Cardiac muscle cell (in vitro differentiated cells and primary cell): ENCODE data around the gene TDP1. TPM values are rescaled to one million over a fixed set of nuclear protein-coding genes. Genes with fewer than 3 reads are reported as not detected.

ENCODE experiments used
- DNase-seq, 2 donors: peaks; one replicate each; pipeline versions ENCODE4 v3.0.0 to v3.0.0-alpha.2; 2010 to 2017; ENCODE audit warnings: low read depth in 1 of 2, low spot score in 1 of 2
- H3K27ac ChIP-seq: fragments of 200-600 bp; sonication (generic); 2 replicates; pipeline ENCODE4 v1.5.1; 2016
- H3K27me3 ChIP-seq: fragments of 200-600 bp; sonication (generic); 2 replicates; pipeline ENCODE4 v1.6.0; 2016; ENCODE audit warnings: control low read depth
- H3K36me3 ChIP-seq: fragments of 200-600 bp; sonication (generic); 2 replicates; pipeline ENCODE4 v1.5.1; 2016; ENCODE audit warnings: control low read depth
- H3K4me1 ChIP-seq: fragments of 200-600 bp; sonication (generic); 2 replicates; pipeline ENCODE4 v1.8.1; 2017; ENCODE audit warnings: low read depth, mild to moderate bottlenecking, mixed run types
- H3K4me3 ChIP-seq: fragments of 200-600 bp; sonication (generic); 2 replicates; pipeline ENCODE4 v1.5.1; 2016; ENCODE audit warnings: mild to moderate bottlenecking
- H3K9me3 ChIP-seq: fragments of 200-600 bp; sonication (generic); 2 replicates; pipeline ENCODE4 v1.5.1; 2017; ENCODE audit warnings: low read depth, mild to moderate bottlenecking, control low read depth
- polyA plus RNA-seq: library from polyadenylated mRNA; unstranded; fragments of >200 nt; fragmentation: Nextera tagmentation; extraction: Ambion mirVana; gene quantifications from 2 replicates; pipeline ENCODE4 v1.2.1, GENCODE V29; 2016
- total RNA-seq: library from RNA; depleted of rRNA; stranded (reverse); fragments of >200 nt; gene quantifications from 2 replicates; pipeline ENCODE4 v1.2.3, GENCODE V29; 2016
- TF ChIP-seq, protein P1 (sequence below): IDR thresholded peaks from 2 replicates; pipeline ENCODE4 v1.5.1; 2012; ENCODE audit warnings: low read depth, mild to moderate bottlenecking, low read length

Gene TDP1
- total and polyA plus RNA-seq, 2 experiments from 2014 or later, result 26.6 to 35.0 TPM

DNA sequence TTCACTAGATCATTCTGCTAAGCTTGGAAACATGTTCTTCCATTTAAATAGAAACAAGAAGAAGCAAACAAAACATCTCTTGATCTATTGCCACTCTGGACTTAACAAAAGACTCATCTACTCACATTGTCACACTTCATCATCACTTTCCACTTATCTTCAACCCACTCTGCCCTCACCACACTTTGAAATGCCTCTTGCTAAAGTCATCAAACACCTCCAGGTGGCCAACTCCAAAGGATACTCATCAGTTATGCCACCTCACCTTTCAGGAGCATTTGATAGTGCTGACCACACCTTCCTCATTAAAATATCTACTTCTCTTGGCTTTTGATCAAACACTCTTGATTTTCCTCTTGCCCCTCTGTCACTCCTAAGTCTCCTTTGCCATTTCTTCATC lies 8.4 kb upstream of the TDP1 start:
- no peak overlapping the region for H3K4me3 ChIP-seq
- H3K9me3 ChIP-seq, result no peaks in the 10 kb centered on the region
- TF ChIP-seq, protein P1, sequence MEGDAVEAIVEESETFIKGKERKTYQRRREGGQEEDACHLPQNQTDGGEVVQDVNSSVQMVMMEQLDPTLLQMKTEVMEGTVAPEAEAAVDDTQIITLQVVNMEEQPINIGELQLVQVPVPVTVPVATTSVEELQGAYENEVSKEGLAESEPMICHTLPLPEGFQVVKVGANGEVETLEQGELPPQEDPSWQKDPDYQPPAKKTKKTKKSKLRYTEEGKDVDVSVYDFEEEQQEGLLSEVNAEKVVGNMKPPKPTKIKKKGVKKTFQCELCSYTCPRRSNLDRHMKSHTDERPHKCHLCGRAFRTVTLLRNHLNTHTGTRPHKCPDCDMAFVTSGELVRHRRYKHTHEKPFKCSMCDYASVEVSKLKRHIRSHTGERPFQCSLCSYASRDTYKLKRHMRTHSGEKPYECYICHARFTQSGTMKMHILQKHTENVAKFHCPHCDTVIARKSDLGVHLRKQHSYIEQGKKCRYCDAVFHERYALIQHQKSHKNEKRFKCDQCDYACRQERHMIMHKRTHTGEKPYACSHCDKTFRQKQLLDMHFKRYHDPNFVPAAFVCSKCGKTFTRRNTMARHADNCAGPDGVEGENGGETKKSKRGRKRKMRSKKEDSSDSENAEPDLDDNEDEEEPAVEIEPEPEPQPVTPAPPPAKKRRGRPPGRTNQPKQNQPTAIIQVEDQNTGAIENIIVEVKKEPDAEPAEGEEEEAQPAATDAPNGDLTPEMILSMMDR, result no peak
- no peaks in the 10 kb centered on the region for H3K4me1 ChIP-seq
- H3K27me3 ChIP-seq, result no peaks in the 10 kb centered on the region
- no peak for DNase-seq
- no peak overlapping the region for H3K27ac ChIP-seq
- no peaks in the 10 kb centered on the region for H3K36me3 ChIP-seq

DNA sequence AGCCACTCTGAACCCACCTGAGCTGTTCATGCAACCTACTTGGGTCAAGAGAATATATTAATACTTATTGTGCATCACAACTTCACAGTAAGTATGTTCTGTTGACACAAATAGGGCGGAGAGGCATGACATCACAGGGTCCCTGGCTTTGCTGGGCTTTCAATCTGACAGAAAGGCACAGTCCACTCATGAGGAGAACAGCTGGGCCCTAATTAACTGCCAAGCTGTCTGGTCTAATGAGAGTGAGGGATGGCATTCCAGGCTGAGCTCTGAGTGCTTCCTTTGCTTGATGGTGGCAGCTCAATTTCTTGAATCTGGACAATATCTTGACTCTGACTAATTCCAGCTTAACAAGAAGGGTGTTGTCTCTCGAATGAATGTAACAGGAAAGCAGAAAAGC lies 3.2 kb upstream of the TDP1 start:
- Histone ChIP-seq H3K36me3 (no peaks in the 10 kb centered on the region), H3K4me1 (peaks cover 15% of the 10 kb centered on the region), H3K27me3 (no peaks in the 10 kb centered on the region), H3K4me3 (no peak overlapping the region), H3K9me3 (no peaks in the 10 kb centered on the region), H3K27ac (no peak overlapping the region)
- no peak for DNase-seq
- TF ChIP-seq, protein P1, result no peak

DNA sequence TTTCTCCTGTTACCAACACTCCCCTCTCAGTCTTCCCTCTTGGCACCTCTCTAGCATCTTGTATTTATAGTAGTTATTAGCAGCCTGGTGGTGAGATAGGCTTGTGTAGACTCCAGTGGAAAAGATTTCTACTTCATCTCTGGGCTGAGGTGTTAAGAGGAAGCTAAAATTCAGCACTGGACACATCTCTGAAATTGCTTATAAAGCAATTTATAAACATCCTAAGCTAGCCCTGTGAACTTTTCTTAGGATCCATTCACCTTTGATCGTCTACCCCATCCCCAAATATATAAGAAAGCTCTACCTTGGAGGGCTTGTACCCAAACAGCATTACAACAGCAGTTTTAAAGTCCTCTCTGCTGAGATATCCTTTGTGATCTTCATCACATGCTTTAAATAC lies 2.1 kb upstream of the TDP1 start:
- TF ChIP-seq, protein P1, result no peak
- H3K27me3 ChIP-seq, result no peaks in the 10 kb centered on the region
- H3K4me3 ChIP-seq, result peak overlapping the region; percentile 49
- H3K4me1 ChIP-seq, result peaks cover 15% of the 10 kb centered on the region
- H3K27ac ChIP-seq, result peak overlapping the region; percentile 46
- no peaks in the 10 kb centered on the region for H3K9me3 ChIP-seq
- no peak for DNase-seq
- no peaks in the 10 kb centered on the region for H3K36me3 ChIP-seq

DNA sequence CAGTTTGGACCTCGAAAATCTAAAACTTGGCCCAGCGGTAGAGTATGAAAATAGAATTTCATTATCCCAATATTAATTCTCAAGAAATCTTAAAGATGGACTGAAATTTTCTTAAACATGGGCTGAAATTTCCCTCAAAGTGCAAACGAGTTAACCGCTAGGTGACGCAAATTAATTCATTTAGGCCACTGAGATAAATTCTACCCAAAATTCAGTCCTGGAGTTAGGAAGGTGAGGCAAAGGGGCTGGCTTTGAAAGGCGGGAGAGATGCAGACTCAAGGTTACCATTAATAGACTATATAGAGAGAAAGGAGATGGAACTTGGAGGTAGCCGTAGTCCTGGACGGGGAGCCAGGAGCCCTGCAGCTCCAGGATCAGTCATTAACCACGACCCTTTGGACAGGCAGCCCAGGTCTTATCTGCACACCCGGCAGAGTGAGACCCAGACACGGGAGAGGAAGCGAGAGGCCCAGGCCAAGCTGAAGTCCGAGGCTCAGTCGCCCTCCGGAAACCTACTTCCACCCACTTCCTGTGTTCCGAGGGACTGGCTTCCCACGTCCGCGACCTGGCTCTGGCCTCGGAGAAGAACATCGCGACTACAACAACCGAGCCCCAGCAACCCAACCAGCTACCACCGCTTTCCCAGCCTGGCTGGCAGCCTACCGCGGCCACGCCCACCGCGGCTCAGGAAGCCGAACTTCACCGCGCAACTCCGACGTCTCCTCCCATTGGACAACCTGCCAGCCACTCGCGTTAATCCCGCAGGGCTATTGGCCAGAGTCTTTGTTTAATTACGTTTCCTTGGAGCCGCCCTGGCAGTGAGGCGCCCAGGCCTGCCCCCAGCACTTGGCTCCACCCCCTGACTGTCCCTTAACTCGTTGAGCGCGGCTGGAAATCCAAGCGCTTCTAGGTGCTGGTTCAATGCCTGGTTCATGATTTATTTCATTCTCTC lies 1.4 kb upstream of the TDP1 start, which contains the start of gene EFCAB11:
Gene EFCAB11, minus strand, starts transcription at position 661 of the 952 bp plus-strand sequence. Its CDS starts 70 bp downstream, at position 591.
- Histone ChIP-seq H3K27me3 (no peaks in the 10 kb centered on the region), H3K4me3 (peak within 1 kb of the TSS; percentile 61), H3K4me1 (peaks cover 21% of the 10 kb centered on the region), H3K36me3 (no peaks in the 10 kb centered on the region), H3K9me3 (no peaks in the 10 kb centered on the region), H3K27ac (peak within 1 kb of the TSS; percentile 60)
- peak; percentile 99 for DNase-seq
- TF ChIP-seq, protein P1, result peak; percentile 17

DNA sequence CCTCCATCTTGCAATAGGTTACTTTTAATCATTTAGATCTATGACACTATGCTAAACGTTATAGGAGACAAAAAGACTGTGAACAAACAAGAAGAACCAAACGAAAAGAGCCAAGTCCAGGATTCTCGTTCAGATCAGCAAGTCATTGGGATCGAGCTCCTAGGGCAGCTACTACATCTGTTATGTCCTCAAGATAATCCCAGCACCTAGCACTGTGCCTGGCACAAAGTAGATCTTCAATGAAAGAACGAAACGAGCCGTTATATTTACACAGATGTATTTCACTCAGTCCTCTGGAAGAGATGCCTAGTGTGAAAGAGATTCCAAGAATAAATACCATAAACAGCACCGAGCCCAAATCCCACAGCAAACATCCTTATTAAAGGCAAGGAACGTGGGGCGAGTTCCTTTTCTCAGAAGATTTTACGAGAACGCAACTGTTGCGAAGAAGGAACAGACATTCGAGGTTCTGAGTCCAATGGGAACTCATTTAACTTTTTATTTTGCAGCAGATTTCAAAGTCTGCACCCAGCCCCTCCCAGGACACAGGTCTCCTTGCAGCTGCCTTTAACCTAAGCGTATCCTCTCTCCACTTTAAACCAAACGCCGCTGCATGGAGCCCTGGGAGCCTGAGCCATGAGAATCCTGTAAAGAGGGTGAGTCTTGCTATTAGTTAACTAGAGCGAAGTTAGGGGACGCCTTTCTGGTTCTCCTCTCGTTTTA lies 544 bp upstream of the TDP1 start:
- TF ChIP-seq, protein P1, result no peak

More for the DNA sequence above, 544 bp upstream of the TDP1 start:
- H3K27ac ChIP-seq, result peak overlapping the region; percentile 60
- H3K9me3 ChIP-seq, result no peaks in the 10 kb centered on the region
- no peaks in the 10 kb centered on the region for H3K36me3 ChIP-seq
- H3K27me3 ChIP-seq, result no peaks in the 10 kb centered on the region
- H3K4me1 ChIP-seq, result peaks cover 29% of the 10 kb centered on the region
- peak overlapping the region; percentile 61 for H3K4me3 ChIP-seq
- no peak for DNase-seq
